ENCODE results near the gene ARFGAP3.

ARFGAP3 gene

GRCh38 chr22:42837556-42837955, 19.5 kb downstream of the ARFGAP3 start:
- in situ Hi-C loops (cut with HindIII; ENCODE audit: low pct_ligation_motif_present, low sequenced_read_pairs), result no loop called here
- H3K27ac ChIP-seq, result no peak overlapping the region
- no peak overlapping the region for H3K4me3 ChIP-seq (ENCODE audit: low read depth, low read length)
- DNase-seq, result no peak
- peaks cover 40% of the 10 kb centered on the region for H3K36me3 ChIP-seq (replicated peaks)
- TF ChIP-seq CTCF (IDR thresholded peaks at IDR 0.05; ENCODE audit: low read depth, low read length, missing control alignments), result no peak
- H3K27me3 ChIP-seq (replicated peaks), result no peaks in the 10 kb centered on the region

- in situ Hi-C loops (cut with HindIII; ENCODE audit: low pct_ligation_motif_present, low sequenced_read_pairs), result no loop called here
- Histone ChIP-seq H3K27ac (no peak overlapping the region), H3K36me3 (replicated peaks) (peaks cover 52% of the 10 kb centered on the region), H3K27me3 (replicated peaks) (no peaks in the 10 kb centered on the region), H3K4me3 (ENCODE audit: low read depth, low read length) (no peak overlapping the region)
- no peak for TF ChIP-seq CTCF (IDR thresholded peaks at IDR 0.05; ENCODE audit: low read depth, low read length, missing control alignments)
- DNase-seq, result no peak
Observed at GRCh38 chr22:42836026-42836425, 21.0 kb downstream of the ARFGAP3 start.

DNA sequence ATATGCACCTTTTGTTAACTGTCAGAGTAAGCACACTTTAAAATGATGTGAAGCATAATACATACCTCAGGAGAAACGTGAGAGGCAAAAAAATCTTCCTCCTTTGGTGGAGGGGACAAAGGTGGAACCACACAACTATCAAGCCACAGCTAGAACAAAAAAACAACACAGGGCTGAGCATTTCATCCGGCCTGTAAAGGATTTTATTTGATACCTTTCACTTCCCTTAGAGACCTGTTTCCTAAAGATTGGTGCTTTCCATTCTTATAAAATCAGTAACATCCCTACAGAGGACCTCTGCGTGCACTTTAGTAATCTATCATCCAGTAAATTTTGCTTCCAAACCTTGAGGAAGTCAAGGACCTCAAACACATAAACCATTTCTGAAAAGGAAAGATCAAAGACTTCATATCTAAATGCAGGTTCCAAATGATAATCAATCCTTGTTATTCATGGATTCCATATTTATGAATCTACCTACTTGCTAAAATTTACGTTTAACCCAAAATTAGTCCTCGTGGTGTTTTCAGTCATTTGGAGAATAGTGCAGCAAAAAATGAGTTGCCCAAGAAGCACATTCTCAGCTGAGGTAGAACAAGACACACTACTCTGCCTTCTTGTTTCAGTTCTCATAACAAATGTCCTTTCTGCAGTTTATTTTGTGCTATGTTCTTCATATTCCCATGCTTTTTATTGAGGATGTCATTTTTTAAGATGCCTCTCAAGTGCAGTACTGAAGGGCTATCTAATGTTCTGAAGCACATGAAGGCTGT, 22.7 kb downstream of the ARFGAP3 start:
- in situ Hi-C loops (cut with HindIII; ENCODE audit: low pct_ligation_motif_present, low sequenced_read_pairs), result no loop called here
- no peak for DNase-seq
- H3K36me3 ChIP-seq (replicated peaks), result peaks cover 63% of the 10 kb centered on the region
- H3K4me3 ChIP-seq (ENCODE audit: low read depth, low read length), result no peak overlapping the region
- H3K27me3 ChIP-seq (replicated peaks), result no peaks in the 10 kb centered on the region
- no peak for TF ChIP-seq CTCF (IDR thresholded peaks at IDR 0.05; ENCODE audit: low read depth, low read length, missing control alignments)
- H3K27ac ChIP-seq, result no peak overlapping the region

DNA sequence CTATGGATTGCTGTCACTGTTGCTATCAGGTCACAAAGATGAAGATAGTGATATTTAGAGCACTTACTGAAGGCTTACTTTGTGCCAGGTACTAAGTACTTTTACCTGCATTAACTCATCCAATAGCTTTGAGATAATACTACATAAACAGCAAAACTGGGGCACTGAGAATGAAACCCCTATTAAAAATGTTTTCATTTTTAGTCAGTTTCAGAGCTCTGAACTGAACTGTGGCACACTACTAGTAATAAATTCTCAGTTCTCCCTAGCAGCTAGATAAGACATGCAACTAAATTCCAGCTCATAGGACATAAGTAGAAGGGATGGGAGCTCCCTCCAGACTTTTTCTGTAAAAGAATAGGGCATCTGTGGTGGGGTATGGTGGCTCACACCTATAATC, 24.0 kb downstream of the ARFGAP3 start:
- Histone ChIP-seq H3K27ac (no peak overlapping the region), H3K36me3 (replicated peaks) (peaks cover 64% of the 10 kb centered on the region)
- in situ Hi-C loops (cut with HindIII; ENCODE audit: low pct_ligation_motif_present, low sequenced_read_pairs), result no loop called here

DNA sequence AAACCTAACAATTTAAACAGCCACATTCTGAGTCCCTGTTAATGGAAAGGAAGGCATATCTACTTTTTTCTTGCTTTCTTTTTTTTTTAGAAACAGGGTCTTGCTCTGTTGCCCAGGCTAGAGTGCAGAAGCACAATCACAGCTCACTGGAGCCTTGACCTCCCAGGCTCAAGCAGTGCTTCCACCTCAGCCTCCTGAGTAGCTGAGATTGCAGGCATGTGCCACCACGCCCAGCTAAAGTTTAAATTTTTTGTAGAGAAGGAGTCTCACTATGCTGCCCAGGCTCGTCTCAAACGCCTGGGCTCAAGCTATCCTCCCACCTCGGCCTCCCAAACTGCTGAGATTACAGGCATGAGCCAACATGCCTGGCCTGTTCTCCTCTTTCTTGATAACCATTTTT, 25.4 kb downstream of the ARFGAP3 start:
- in situ Hi-C loops (cut with HindIII; ENCODE audit: low pct_ligation_motif_present, low sequenced_read_pairs), result no loop called here
- no peak for DNase-seq
- no peak for TF ChIP-seq CTCF (IDR thresholded peaks at IDR 0.05; ENCODE audit: low read depth, low read length, missing control alignments)
- H3K4me3 ChIP-seq (ENCODE audit: low read depth, low read length), result no peak overlapping the region
- no peaks in the 10 kb centered on the region for H3K27me3 ChIP-seq (replicated peaks)
- peaks cover 69% of the 10 kb centered on the region for H3K36me3 ChIP-seq (replicated peaks)
- no peak overlapping the region for H3K27ac ChIP-seq

More for the DNA sequence above, 24.0 kb downstream of the ARFGAP3 start:
- no peak for DNase-seq
- H3K4me3 ChIP-seq (ENCODE audit: low read depth, low read length), result no peak overlapping the region
- no peak for TF ChIP-seq CTCF (IDR thresholded peaks at IDR 0.05; ENCODE audit: low read depth, low read length, missing control alignments)
- H3K27me3 ChIP-seq (replicated peaks), result no peaks in the 10 kb centered on the region

GRCh38 chr22:42830161-42830560, 26.9 kb downstream of the ARFGAP3 start:
- in situ Hi-C loops (cut with HindIII; ENCODE audit: low pct_ligation_motif_present, low sequenced_read_pairs), result no loop called here
- H3K4me3 ChIP-seq (ENCODE audit: low read depth, low read length), result no peak overlapping the region
- peaks cover 78% of the 10 kb centered on the region for H3K36me3 ChIP-seq (replicated peaks)

More at GRCh38 chr22:42830161-42830560, 26.9 kb downstream of the ARFGAP3 start:
- no peaks in the 10 kb centered on the region for H3K27me3 ChIP-seq (replicated peaks)
- TF ChIP-seq CTCF (IDR thresholded peaks at IDR 0.05; ENCODE audit: low read depth, low read length, missing control alignments), result no peak
- no peak for DNase-seq
- H3K27ac ChIP-seq, result no peak overlapping the region

All from brain microvascular endothelial cell (primary cell).